Astrocyte of the spinal cord (primary cell): ENCODE measurements around the gene SERINC1.
"Not testable (repeated sequence)": the region's sequence is repeated elsewhere in the genome, so short reads cannot be mapped to it uniquely, and the experiment has no call there.

Experiments
- DNase-seq: peaks from one replicate; pipeline ENCODE4 v3.0.0; 2011; ENCODE audit warnings: low read depth, low spot score
- H3K4me3 ChIP-seq: 2 replicates; pipeline ENCODE4 v1.5.1; 2011; ENCODE audit warnings: low read depth, mild to moderate bottlenecking, low read length, moderate library complexity
- in situ Hi-C: cut with HindIII; loops from 2 replicates; pipeline ENCODE4 v1.10.0; 2017; ENCODE audit warnings: low sequenced_read_pairs
- TF ChIP-seq, protein P1 (sequence below): IDR thresholded peaks from 2 replicates; pipeline ENCODE4 v1.5.1; 2012; ENCODE audit warnings: low read depth, mild to moderate bottlenecking, low read length, inconsistent platforms

SERINC1 gene

DNA sequence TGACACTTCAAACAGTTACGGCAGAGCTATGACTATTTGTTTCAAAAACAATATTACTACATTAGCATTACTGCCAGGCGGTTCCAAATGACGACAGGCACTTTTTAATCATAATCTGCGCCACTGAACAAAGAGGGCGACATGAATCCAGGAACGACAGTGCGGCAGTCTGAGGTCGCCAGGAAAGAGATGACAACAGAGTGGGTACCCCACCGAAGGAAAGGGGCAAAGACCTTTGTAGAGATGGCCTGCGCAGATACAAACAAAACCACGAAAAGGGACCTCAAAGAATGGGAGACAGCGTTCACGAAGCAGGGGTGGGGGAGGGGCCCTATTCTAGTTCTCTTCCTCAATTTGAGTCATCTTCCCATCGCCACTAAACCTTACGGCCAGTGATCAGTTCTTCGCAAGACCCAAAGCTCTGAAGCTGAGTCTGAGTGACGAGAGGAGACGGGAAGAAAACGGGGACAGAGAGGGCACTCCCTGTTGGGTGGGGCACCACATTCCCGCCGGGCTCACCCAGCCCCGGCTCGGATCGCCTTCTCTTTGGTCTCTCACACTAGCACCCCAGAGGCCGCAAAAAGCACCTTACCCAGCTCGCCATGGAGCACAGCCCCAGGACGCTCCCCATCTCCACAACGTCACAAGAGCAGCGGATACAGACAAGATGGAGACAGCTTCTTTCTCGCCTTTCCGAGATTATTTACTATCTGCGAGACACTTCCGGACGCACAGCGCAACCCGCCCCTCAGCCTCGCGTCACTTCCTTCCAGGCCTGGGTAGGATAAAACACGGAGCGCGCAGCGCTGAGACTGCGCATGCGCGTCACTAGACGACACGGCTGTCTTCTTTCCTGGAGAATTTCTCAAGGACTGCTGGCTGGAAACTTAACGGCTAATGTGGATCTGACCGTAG, at the start of gene SERINC1:
TSS of gene SERINC1 (minus strand) at position 701 of the 915 bp plus-strand sequence. CDS start at position 631, 70 bp downstream.
- in situ Hi-C loops, result no loop called here
- TF ChIP-seq, protein P1, sequence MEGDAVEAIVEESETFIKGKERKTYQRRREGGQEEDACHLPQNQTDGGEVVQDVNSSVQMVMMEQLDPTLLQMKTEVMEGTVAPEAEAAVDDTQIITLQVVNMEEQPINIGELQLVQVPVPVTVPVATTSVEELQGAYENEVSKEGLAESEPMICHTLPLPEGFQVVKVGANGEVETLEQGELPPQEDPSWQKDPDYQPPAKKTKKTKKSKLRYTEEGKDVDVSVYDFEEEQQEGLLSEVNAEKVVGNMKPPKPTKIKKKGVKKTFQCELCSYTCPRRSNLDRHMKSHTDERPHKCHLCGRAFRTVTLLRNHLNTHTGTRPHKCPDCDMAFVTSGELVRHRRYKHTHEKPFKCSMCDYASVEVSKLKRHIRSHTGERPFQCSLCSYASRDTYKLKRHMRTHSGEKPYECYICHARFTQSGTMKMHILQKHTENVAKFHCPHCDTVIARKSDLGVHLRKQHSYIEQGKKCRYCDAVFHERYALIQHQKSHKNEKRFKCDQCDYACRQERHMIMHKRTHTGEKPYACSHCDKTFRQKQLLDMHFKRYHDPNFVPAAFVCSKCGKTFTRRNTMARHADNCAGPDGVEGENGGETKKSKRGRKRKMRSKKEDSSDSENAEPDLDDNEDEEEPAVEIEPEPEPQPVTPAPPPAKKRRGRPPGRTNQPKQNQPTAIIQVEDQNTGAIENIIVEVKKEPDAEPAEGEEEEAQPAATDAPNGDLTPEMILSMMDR, result no peak
- DNase-seq, result peak; percentile 96
- peak within 1 kb of the TSS; percentile 93 for H3K4me3 ChIP-seq

DNA sequence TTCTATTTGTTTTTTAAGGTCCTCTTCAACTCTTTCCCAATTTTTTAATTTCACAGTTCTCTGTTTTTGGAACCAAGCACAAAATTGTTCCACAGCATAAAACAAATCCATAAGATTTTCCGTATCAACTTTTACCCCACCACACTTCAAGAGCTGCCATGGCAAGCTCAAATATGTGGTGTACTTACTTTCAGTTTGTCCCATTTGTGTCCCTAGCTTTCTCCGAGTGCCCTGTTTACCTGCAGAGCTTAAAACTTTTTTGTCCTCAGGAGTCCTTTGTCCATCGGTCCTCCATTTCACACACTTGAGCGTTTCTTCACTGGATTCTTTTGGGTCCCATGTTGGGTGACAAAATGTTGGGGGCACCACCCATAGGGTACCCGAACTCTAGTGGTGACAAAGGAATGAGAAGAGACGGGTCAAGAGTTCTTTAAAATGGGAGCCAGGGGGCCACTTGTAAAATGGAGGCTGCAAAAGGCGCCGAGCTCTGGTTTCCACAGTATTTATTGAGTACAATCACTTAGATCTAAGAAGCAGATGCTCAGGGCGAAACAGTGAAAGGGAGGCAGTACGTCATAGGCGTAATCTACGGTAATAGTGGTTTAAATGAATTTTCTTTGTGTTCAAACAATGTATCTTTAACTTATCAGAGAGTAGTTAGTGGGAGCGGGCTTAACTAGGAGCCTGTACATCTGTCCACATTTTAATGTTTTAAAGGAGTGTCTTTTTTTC, 39.8 kb upstream of the SERINC1 start:
- in situ Hi-C loops, result no loop called here
- no peak for DNase-seq
- TF ChIP-seq, protein P1, result no peak
- H3K4me3 ChIP-seq, result no peak overlapping the region

- H3K4me3 ChIP-seq, DNase-seq, in situ Hi-C loops: not testable (repeated sequence)
Observed at GRCh38 chr6:122505170-122505569, 33.6 kb upstream of the SERINC1 start.

DNA sequence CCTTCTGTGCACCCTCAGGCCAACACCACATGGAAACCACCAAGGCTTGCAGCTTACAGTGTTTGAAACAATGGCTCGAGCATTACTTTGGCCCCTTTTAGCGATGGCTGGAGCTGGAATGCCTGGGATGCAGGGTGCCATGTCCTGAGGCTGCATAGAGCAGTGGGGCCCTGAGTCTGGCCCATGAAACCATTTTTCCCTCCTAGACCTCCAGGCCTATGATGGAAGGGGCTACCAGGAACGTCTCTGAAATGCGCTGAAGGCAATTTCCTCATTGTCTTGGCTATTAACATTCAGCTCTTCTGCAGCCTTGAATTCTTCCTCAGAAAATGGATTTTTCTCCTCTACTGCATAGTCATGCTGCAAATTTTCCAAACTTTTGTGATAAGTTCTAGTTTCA, 29.9 kb upstream of the SERINC1 start:
- DNase-seq, result no peak
- TF ChIP-seq, protein P1, result no peak
- in situ Hi-C loops, result no loop called here
- H3K4me3 ChIP-seq, result no peak overlapping the region

DNA sequence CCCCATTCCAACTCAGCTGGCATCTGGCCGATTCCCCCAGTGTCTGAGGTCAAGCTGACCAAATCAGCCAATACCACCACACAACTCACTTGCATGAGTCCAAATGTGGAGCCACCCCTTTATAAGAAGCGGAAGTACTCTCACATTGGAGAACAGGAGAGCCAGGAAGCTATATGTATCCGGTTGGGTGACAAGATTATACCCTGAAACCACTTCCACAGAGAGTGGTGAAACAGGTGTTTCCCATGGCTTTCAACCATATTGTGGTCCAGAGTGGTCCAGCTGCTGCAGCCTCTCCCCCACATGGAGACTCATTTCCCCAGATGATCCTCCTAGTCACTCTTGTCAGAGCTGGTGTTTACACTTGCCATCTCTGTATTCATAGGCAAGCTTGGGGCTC, 24.0 kb upstream of the SERINC1 start:
- TF ChIP-seq, protein P1, result no peak
- DNase-seq, result no peak
- in situ Hi-C loops, result no loop called here
- H3K4me3 ChIP-seq, result no peak overlapping the region

DNA sequence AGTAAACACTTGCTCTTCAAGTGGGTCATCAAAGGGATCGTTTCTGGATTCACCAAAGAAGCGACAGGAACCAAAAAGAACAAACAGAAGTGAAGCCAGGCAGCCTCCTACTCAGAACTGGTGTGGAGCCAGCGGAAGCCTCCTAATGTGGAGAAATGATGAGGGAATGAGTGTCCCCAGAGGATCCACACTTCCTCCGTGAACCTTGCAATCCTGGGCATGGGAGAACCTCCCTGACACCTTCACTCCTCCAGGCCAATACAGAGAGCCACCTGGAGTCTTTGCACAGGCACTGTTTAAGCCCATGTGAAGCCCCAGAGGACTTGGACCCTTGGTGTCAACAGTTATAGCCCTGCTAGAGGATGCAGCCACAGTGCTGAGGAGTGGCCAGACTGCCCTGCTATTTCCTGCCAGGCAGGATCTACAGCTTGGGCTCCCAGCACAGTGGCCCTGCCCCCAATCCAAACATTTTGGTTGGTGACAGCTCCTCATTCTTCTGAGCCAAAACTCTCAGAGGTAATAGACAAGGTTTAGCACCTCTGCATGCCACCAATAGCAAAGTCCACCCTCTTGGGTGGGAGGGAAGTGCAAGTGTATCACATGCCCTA, 23.2 kb upstream of the SERINC1 start:
- DNase-seq, result no peak
- in situ Hi-C loops, result no loop called here
- TF ChIP-seq, protein P1, result no peak
- no peak overlapping the region for H3K4me3 ChIP-seq
